Measurements from ENCODE around the gene ZIC4.

ZIC4 gene

GRCh38 chr3:147417551-147418295, 11.4 kb upstream of the ZIC4 start:
- DNase-seq = no peak

DNA sequence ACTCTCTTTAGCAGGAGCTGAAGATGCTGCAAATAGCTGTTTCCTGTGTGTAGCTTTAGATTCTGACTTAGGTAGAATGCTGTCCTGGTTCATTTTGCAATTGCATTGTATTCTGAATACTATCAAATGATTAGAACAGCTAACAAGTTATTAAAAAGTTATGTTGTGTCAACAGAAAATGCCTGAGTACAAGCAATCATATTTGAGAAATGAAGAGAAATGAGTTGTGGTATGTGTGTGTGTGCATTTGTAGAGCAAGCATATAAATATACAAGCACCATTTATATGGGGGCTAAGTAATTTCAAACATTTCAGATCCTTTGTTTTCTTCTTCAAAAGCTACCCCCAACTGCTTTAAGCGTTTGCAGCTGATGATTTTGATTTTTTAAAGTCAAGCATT, 10.6 kb upstream of the ZIC4 start:
- DNase-seq = no peak

DNA sequence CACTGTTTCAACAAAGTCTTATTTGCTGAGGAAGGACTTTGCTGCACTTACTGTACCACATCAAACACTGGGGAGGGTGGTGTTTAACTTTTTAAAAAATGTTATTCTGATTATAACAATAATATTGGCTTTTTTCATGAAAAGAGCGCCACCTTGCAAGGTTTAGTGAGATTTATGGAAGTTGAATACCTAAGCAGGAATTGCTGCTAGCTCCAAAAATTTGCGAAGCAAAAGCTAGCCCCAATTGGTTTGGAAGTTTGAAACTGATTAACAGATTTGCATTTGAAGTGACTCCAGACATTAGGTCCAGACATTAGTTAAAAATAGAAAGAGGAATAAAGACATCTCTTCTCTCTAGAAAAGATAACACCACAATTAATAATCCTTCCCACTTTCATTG, 9.5 kb upstream of the ZIC4 start:
- DNase-seq = no peak

DNA sequence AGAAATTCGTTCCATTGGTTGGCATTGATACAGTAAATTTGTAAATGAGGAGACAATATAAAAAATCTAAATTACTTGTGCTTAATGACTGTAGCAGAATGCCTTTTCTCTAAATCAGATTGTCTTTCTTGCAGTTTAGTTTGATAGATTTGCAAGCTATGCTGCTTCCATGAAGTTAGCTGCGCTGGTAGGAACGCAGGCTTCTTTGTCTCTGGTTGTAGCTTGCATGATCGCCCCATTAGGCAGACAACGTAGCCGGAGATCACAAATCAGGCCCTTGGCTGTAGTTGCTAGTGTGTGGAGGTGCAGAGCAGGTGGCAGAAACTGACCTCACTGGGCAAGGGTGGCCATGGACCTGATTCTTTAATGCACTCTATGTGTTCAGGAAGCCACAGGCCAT, 8.9 kb upstream of the ZIC4 start:
- no peak for DNase-seq

DNA sequence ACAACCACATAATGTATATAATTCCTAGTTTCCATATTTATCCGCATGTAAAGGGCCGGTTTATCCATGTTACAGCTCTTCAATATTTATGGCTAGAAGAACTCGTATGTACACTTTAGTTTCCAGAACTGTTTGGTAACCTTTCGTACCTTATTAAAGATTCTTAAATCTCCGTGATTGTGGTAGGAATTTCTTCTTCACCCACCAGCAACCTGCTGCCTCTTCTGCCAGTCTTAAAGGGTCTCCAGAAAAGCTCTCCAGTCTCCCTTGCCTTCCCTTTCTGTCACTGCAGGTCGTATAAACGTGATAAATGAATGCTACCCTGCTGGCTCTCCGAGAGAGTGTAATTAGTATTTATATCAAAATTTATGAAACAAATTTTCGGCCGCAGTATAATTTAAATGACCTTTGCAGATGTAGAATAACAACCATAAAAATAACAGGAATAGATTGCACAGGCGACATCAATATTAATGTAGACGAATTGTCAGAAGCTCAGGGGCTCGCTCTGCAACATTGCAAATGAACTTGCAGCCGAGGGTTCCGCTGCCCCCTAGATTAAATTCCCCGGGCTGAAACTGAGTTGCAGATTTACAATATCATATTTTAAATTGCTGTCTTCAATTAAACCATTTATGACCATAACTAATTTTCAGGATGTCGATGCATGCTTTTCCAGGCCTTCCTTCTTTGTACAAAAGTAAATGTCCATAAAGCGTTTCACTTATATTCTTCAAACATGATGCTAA, 8.2 kb upstream of the ZIC4 start:
- DNase-seq = no peak

DNA sequence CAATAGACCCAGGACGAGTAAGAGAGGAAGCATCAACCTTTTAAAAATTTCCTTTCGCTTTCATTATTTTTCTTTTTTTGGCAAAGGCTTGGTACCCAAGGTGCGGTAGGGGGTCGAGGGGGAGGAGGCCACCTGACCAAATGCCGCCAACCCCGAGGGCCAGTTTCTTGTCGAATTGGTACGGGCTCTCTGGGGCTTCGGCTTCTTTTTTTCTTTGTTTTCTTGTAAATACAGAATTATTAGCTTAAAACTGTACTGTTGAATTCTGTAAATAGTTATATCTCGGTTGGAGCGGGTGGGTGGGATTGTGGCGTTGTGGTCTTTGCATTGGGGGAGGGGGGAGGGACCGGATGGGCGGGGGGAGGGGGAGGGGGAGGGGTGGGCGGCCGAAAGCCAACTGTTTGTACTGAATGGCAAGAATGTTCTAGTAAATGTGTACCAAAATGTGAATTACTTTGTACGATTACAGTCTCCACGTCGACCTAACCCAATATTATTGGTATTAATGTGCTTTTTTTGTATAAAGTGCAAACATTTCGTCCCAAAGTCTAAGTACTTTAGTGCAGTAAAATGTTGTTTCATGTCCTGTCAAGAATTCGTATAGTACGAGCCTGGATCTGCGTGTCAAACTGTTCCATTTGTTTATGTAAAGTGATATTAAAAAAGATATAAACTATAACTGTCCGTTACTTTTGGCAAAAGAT, 7.5 kb upstream of the ZIC4 start:
- DNase-seq = no peak

DNA sequence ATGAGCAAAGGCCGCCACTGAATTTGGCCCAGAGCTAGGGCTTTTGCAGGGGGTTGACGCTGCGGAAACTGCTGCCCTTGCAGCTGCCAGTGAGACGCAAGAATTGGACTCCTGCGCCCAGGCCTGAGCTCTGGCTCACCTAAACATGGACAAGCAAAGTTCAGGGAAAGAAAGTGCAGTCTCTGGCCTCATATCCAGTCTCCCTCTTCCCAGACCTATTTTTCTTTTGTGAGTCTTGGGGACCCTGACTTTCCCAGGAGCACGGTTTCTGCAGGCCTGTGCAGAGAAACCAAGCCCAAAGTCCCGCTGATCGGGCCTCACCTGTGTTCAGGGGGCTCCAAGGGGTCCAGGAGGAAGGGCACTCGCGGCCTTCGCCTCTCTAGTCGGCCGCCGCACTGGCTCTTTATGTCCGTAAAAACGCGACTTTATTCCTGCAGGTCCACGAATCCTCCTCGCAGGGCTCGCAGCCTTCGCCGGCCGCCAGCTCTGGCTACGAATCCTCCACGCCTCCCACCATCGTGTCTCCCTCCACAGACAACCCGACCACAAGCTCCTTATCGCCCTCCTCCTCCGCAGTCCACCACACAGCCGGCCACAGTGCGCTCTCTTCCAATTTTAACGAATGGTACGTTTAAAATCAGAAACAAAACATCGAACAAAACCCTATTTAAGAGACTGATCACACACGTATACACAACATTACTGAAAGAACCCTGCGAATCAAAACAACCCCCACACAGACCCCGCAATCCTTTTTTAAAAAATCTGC, 6.8 kb upstream of the ZIC4 start:
- DNase-seq = no peak

DNA sequence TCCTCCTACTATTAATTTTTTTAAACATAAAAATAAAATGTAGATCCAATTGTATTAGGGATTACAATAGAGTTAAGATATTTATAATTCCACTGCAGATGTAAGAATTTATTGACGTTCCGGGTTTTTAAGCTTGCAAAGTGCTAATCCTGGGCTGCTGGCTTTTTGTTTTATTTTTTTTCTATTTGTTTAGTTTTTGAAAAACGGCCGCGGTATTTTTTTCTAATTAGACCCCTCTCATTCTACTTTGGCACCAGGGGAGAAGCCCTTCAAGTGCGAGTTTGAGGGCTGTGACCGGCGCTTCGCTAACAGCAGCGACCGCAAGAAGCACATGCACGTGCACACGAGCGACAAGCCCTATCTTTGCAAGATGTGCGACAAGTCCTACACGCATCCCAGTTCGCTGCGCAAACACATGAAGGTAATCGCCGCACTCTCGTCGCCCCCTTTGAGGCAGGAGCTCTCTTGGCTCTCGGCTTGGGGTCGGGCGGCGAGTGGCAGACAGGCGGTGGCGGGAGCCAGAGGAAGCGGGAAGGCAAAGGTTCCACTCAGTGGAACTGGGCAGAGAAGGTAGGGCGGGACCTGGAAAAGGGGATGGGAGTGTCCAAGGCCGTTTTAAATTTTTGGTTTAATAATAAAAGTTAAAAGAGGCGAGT, 6.0 kb upstream of the ZIC4 start:
- DNase-seq = no peak

- no peak for DNase-seq
These were observed 5.5 kb upstream of the ZIC4 start for GRCh38 chr3:147411815-147412241.

- peak; percentile 61 for DNase-seq
These were observed 5.0 kb upstream of the ZIC4 start for GRCh38 chr3:147411238-147411814.

GRCh38 chr3:147410526-147411237, 4.3 kb upstream of the ZIC4 start:
- DNase-seq = no peak

GRCh38 chr3:147410116-147410525, 3.8 kb upstream of the ZIC4 start:
- DNase-seq = no peak

GRCh38 chr3:147409143-147410115, 3.1 kb upstream of the ZIC4 start, which contains the start of gene ZIC1:
Gene ZIC1, plus strand, starts transcription at chr3:147409365. Its CDS starts 748 bp downstream, at chr3:147410113.
- no peak for DNase-seq

GRCh38 chr3:147408188-147409100, 2.1 kb upstream of the ZIC4 start:
- DNase-seq = no peak

DNA sequence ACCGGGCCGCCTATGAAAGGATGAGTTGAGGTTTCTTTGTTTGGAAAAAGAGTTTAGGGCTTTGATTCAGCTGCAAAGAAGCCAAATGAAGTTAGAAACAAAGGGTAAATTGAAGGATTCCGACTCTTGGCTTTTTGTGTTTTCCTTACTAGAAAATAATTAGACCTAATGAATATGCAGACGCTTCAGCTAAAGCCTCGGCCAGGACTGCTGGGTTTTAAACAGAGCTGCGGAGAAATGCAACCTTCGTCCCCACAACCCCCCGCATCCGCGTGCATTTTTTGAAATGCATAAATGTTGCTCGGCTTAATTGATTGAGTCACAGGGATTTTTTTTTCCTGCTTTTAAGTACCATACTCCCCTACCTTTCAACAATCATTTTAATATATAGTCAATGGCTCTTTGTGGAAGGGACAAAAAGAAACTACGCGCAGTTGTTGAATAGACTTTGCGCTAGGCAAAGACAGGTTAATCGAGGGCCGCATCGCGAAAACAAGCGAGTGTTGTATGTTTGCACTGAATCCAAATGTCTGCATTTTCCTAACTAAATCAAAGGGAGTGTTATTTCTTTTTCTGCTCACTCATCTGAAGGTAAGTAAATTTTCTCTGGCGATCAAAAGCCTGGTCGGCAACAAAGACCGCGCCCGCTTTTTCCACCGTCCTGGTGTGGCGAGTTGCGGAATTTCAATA, 1.3 kb upstream of the ZIC4 start:
- no peak for DNase-seq

GRCh38 chr3:147407114-147407497, 763 bp upstream of the ZIC4 start:
- no peak for DNase-seq

DNA sequence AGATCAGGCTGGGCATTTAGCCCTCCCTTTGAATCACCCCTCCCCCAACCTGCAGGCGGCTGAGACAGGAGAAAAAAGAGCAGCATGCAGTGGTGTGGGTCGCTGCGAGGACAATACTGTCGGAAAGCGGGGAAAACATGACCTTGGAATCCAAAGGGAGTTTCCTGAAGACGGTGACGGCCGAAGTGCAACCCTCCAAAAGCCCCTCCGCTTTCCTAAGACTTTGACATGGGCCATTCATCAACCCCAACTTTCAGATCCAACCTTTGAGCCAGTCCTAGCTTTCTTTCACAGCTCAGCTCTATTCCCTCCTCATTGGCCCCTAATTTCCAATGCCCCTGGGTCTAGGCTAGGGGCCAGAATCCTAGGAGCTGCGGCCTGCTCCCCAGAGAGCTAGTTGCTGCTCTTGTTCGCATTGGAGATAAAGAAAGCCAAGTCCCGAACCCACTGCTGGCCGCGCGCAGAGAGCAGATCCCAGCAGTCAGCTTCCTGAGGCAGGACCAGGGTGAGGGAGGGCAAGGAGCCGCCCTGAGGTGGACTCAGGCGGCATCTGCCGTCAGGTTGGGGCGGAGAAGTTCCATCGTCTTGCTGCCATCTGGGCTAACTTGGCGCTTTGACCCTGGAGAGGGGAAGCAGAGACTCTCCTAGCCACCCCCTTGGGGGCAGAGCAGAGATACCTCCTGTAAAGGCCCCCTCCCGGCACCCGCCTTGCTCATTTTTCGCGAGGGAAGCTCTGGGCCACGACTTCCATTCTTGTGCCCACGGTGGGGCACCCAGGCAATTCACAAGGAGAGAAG, 914 bp downstream of the ZIC4 start:
- DNase-seq = no peak

Data from HCEC 1CT (cell line).